Dermis microvascular lymphatic vessel endothelial cell (primary cell): ENCODE results near the gene MANBA. TPM values are rescaled to one million over a fixed set of nuclear protein-coding genes. Genes with fewer than 3 reads are reported as not detected.
"Not testable (repeated sequence)": the region's sequence is repeated elsewhere in the genome, so short reads cannot be mapped to it uniquely, and the experiment has no call there.

Experiments used
- DNase-seq, 2 donors: peaks; one replicate each; pipeline versions ENCODE4 v3.0.0 to v3.0.0-alpha.2; 2010; ENCODE audit warnings: low read depth in 2 of 2
- total RNA-seq: library from RNA; depleted of rRNA; stranded (reverse); fragments of >200 nt; gene quantifications from 2 replicates; pipeline ENCODE4 v1.2.1, GENCODE V29; 2014

MANBA gene
- total RNA-seq, 1 donor from 2014 or later, result 8.3 TPM

- DNase-seq, result no peak
Observed at GRCh38 chr4:102764901-102765300, 4.1 kb upstream of the MANBA start.

- DNase-seq, result no peak
Observed at GRCh38 chr4:102761906-102762305, 1.1 kb upstream of the MANBA start.

GRCh38 chr4:102761296-102761701 lies 531 bp upstream of the MANBA start:
- peak in 1 of 2 donors; percentile 10 for DNase-seq

GRCh38 chr4:102759831-102760644 lies 730 bp downstream of the MANBA start:
- DNase-seq, result peak in 1 of 2 donors; percentile 17

- no peak for DNase-seq
Observed at GRCh38 chr4:102758241-102759160, 2.3 kb downstream of the MANBA start.

- DNase-seq, result no peak
Observed at GRCh38 chr4:102757681-102758080, 3.1 kb downstream of the MANBA start.

GRCh38 chr4:102754044-102754443 lies 6.7 kb downstream of the MANBA start:
- no peak for DNase-seq

- DNase-seq, result no peak
Observed at GRCh38 chr4:102751941-102752340, 8.8 kb downstream of the MANBA start.

- DNase-seq, result not testable (repeated sequence)
Observed at GRCh38 chr4:102743352-102743751, 17.4 kb downstream of the MANBA start.

- DNase-seq, result not testable (repeated sequence)
Observed at GRCh38 chr4:102738802-102739201, 22.0 kb downstream of the MANBA start.

GRCh38 chr4:102736636-102737549 lies 23.9 kb downstream of the MANBA start:
- DNase-seq, result no peak

GRCh38 chr4:102735582-102735981 lies 25.2 kb downstream of the MANBA start:
- DNase-seq, result no peak

- no peak for DNase-seq
Observed at GRCh38 chr4:102734591-102735385, 26.0 kb downstream of the MANBA start.

- DNase-seq, result no peak
Observed at GRCh38 chr4:102734116-102734515, 26.7 kb downstream of the MANBA start.

- DNase-seq, result no peak
Observed at GRCh38 chr4:102733084-102733483, 27.7 kb downstream of the MANBA start.

- DNase-seq, result no peak
Observed at GRCh38 chr4:102732678-102733077, 28.1 kb downstream of the MANBA start.

GRCh38 chr4:102730968-102731533 lies 29.7 kb downstream of the MANBA start:
- DNase-seq, result peak in 1 of 2 donors; percentile 4

- DNase-seq, result not testable (repeated sequence)
Observed at GRCh38 chr4:102729486-102729885, 31.3 kb downstream of the MANBA start.

GRCh38 chr4:102726919-102727318 lies 33.8 kb downstream of the MANBA start:
- not testable (repeated sequence) for DNase-seq

- DNase-seq, result no peak
Observed at GRCh38 chr4:102726068-102726467, 34.7 kb downstream of the MANBA start.
